Cardiac fibroblast (primary cell): ENCODE data around the gene ASAP2.

Experiments
- DNase-seq, 2 donors: peaks; one replicate each; pipeline versions ENCODE4 v3.0.0 to v3.0.0-alpha.2; 2010; ENCODE audit warnings: low read depth in 2 of 2
- H3K4me3 ChIP-seq, 2 donors: replicated peaks in 1 of 2; 1 replicate in 1 of 2; 2 replicates in 1 of 2; pipeline ENCODE4 v1.5.1; 2011; ENCODE audit warnings: low read depth in 2 of 2, low read length in 2 of 2, mild to moderate bottlenecking in 2 of 2, moderate library complexity in 1 of 2
- CTCF ChIP-seq: IDR thresholded peaks from one replicate; pipeline ENCODE4 v1.5.1; 2011; ENCODE audit warnings: low read depth, mild to moderate bottlenecking, low read length, inconsistent platforms

ASAP2 gene

GRCh38 chr2:9291866-9292265 is 85.3 kb downstream of the ASAP2 start:
- no peak overlapping the region for H3K4me3 ChIP-seq
- TF ChIP-seq CTCF = no peak
- no peak for DNase-seq

GRCh38 chr2:9292426-9292825 is 85.8 kb downstream of the ASAP2 start:
- H3K4me3 ChIP-seq = no peak overlapping the region
- TF ChIP-seq CTCF = no peak
- DNase-seq = no peak

GRCh38 chr2:9294764-9295163 is 88.2 kb downstream of the ASAP2 start:
- DNase-seq = no peak
- no peak for TF ChIP-seq CTCF
- H3K4me3 ChIP-seq = no peak overlapping the region

GRCh38 chr2:9296559-9296958 is 89.9 kb downstream of the ASAP2 start:
- DNase-seq = no peak
- no peak overlapping the region for H3K4me3 ChIP-seq
- no peak for TF ChIP-seq CTCF

- TF ChIP-seq CTCF = no peak
- DNase-seq = peak in 1 of 2 donors; percentile 42
- no peak overlapping the region for H3K4me3 ChIP-seq
Observed at GRCh38 chr2:9297156-9297555, 90.5 kb downstream of the ASAP2 start.

GRCh38 chr2:9297807-9298206 is 91.2 kb downstream of the ASAP2 start:
- DNase-seq = no peak
- no peak for TF ChIP-seq CTCF
- H3K4me3 ChIP-seq = no peak overlapping the region

GRCh38 chr2:9298583-9298982 is 92.0 kb downstream of the ASAP2 start:
- no peak for DNase-seq
- no peak overlapping the region for H3K4me3 ChIP-seq
- no peak for TF ChIP-seq CTCF
